Body of pancreas (tissue), 4 donors: ENCODE measurements around the gene CAMKMT. TPM values are rescaled to one million over a fixed set of nuclear protein-coding genes. Genes with fewer than 3 reads are reported as not detected.

Experiments used
- ATAC-seq: fragments of 150-250 bp; one replicate; pipeline ENCODE4 v1.9.1; 2016
- DNase-seq, 4 donors: peaks; one replicate each; pipeline ENCODE4 v3.0.0-alpha.2; 2019
- H3K27ac ChIP-seq, 4 donors: fragments of 200-600 bp; sonication (generic); 1 replicate in 3 of 4; 2 replicates in 1 of 4; pipeline versions ENCODE4 v1.5.1 to v1.6.1; 2016 to 2019; ENCODE audit warnings: mild to moderate bottlenecking in 1 of 4, mixed read lengths in 1 of 4, moderate library complexity in 1 of 4
- H3K27me3 ChIP-seq, 2 donors: fragments of 200-600 bp; sonication (generic); one replicate each; pipeline ENCODE4 v1.6.0; 2016; ENCODE audit warnings: mild to moderate bottlenecking in 1 of 2
- H3K36me3 ChIP-seq, 2 donors: fragments of 200-600 bp; sonication (generic); replicated peaks in 1 of 2; 2 replicates each; pipeline ENCODE4 v1.5.1; 2016; ENCODE audit warnings: low read depth in 2 of 2; ENCODE audit not compliant: insufficient read depth in 1 of 2
- H3K4me1 ChIP-seq: fragments of 200-600 bp; sonication (generic); one replicate; pipeline ENCODE4 v1.6.0; 2016
- H3K4me3 ChIP-seq, 2 donors: fragments of 200-600 bp; sonication (generic); 1 replicate in 1 of 2; 2 replicates in 1 of 2; pipeline ENCODE4 v1.5.1; 2016 to 2019
- H3K9me3 ChIP-seq, 3 donors: fragments of 200-600 bp; sonication (generic); 1 replicate in 2 of 3; 2 replicates in 1 of 3; pipeline ENCODE4 v1.5.1; 2016
- CTCF ChIP-seq, 7 experiments: fragments of 450-650 bp in 4 of 7; fragments of 200-600 bp in 3 of 7; sonication (generic) in 3 of 7; IDR thresholded peaks; one replicate each; pipeline ENCODE4 v1.5.1; 2016 to 2019; ENCODE audit warnings: antibody characterized with exemption in 7 of 7
- POLR2A ChIP-seq, 3 donors: fragments of 450-650 bp; IDR thresholded peaks; one replicate each; pipeline ENCODE4 v1.6.1; 2016; ENCODE audit warnings: antibody characterized with exemption in 3 of 3, mild to moderate bottlenecking in 2 of 3
- WGBS, 2 donors: methylation state at CpG; one replicate each; pipeline ENCODE4 v1.1.5; 2017; 5-methylcytosine and 5-hydroxymethylcytosine counted together
- intact Hi-C: fragments of 100-400 bp; cut with DNase I; formaldehyde crosslinking; loops from one replicate; pipeline ENCODE4 v1.15.1; 2023
- total RNA-seq, 2 donors: library from RNA; depleted of rRNA; stranded (reverse); fragments of >200 nt; gene quantifications; one replicate each; pipeline ENCODE4 v1.1.0, GENCODE V29; 2016

CAMKMT gene
- total RNA-seq, 2 donors from 2014 or later = 18.4 to 23.4 TPM

GRCh38 chr2:44679584-44679983 lies 317.8 kb downstream of the CAMKMT start:
- TF ChIP-seq CTCF (IDR thresholded peaks at IDR 0.05) (no peak), POLR2A (IDR thresholded peaks at IDR 0.05) (no peak)

GRCh38 chr2:44679990-44680389 lies 318.2 kb downstream of the CAMKMT start:
- no peak overlapping the region for H3K27ac ChIP-seq
- H3K4me3 ChIP-seq = no peak overlapping the region
- H3K36me3 ChIP-seq = no peaks in the 10 kb centered on the region
- H3K27me3 ChIP-seq = no peaks in the 10 kb centered on the region
- H3K4me1 ChIP-seq = no peaks in the 10 kb centered on the region
- H3K9me3 ChIP-seq = no peaks in the 10 kb centered on the region
- intact Hi-C loops = no loop called here
- TF ChIP-seq POLR2A (IDR thresholded peaks at IDR 0.05) = no peak
- TF ChIP-seq CTCF (IDR thresholded peaks at IDR 0.05) = no peak
- no peak for ATAC-seq
- 89 to 91% methylated on average over 4 of the region's 4 CpGs for WGBS, 2 donors
- no peak for DNase-seq

More at GRCh38 chr2:44679584-44679983, 317.8 kb downstream of the CAMKMT start:
- ATAC-seq (no peak), DNase-seq (no peak)
- H3K9me3 ChIP-seq = no peaks in the 10 kb centered on the region
- intact Hi-C loops = no loop called here
- H3K27ac ChIP-seq = no peak overlapping the region
- H3K4me1 ChIP-seq = no peaks in the 10 kb centered on the region
- no peaks in the 10 kb centered on the region for H3K36me3 ChIP-seq
- 83 to 86% methylated on average over 4 of the region's 4 CpGs for WGBS, 2 donors
- no peak overlapping the region for H3K4me3 ChIP-seq
- no peaks in the 10 kb centered on the region for H3K27me3 ChIP-seq

- 90 to 92% methylated on average over 8 of the region's 8 CpGs for WGBS, 2 donors
- intact Hi-C loops = no loop called here
Measured at GRCh38 chr2:44680424-44680971, 318.8 kb downstream of the CAMKMT start.

GRCh38 chr2:44680983-44681531 lies 319.3 kb downstream of the CAMKMT start:
- no peak for ATAC-seq

More at GRCh38 chr2:44680424-44680971, 318.8 kb downstream of the CAMKMT start:
- H3K36me3 ChIP-seq = no peaks in the 10 kb centered on the region
- no peak overlapping the region for H3K27ac ChIP-seq
- no peaks in the 10 kb centered on the region for H3K27me3 ChIP-seq
- ATAC-seq = no peak
- TF ChIP-seq CTCF (IDR thresholded peaks at IDR 0.05) (no peak), POLR2A (IDR thresholded peaks at IDR 0.05) (no peak)
- no peak overlapping the region for H3K4me3 ChIP-seq
- no peaks in the 10 kb centered on the region for H3K9me3 ChIP-seq
- peak in 1 of 4 donors; percentile 2 for DNase-seq
- no peaks in the 10 kb centered on the region for H3K4me1 ChIP-seq

More at GRCh38 chr2:44680983-44681531, 319.3 kb downstream of the CAMKMT start:
- Histone ChIP-seq H3K4me1 (no peaks in the 10 kb centered on the region), H3K36me3 (no peaks in the 10 kb centered on the region), H3K4me3 (no peak overlapping the region), H3K9me3 (no peaks in the 10 kb centered on the region), H3K27ac (no peak overlapping the region), H3K27me3 (no peaks in the 10 kb centered on the region)
- no peak for DNase-seq
- no peak for TF ChIP-seq POLR2A (IDR thresholded peaks at IDR 0.05)
- TF ChIP-seq CTCF (IDR thresholded peaks at IDR 0.05) = no peak
- 54 to 75% methylated on average over 5 of the region's 5 CpGs for WGBS, 2 donors
- intact Hi-C loops = no loop called here
